Upper lobe of left lung (tissue), 6 donors: ENCODE results near the gene ACOXL. TPM values are rescaled to one million over a fixed set of nuclear protein-coding genes. Genes with fewer than 3 reads are reported as not detected.

Experiments used
- ATAC-seq, 2 donors: fragments of 200-7000 bp; cut with Tn5 transposase; one replicate each; pipeline ENCODE4 v1.9.1; 2022; ENCODE audit warnings: mild to moderate bottlenecking in 2 of 2, moderate library complexity in 2 of 2; ENCODE audit not compliant: low FRiP score in 2 of 2
- DNase-seq, 2 donors: peaks; one replicate each; pipeline ENCODE4 v3.0.0-alpha.2; 2019 to 2020
- H3K27ac ChIP-seq, 4 donors: fragments of 200-600 bp; sonication (generic); one replicate each; pipeline ENCODE4 v1.5.1; 2016 to 2019
- H3K27me3 ChIP-seq, 4 donors: fragments of 200-600 bp; sonication (generic); one replicate each; pipeline ENCODE4 v1.5.1; 2017 to 2019
- H3K36me3 ChIP-seq, 4 donors: fragments of 200-600 bp; sonication (generic); one replicate each; pipeline ENCODE4 v1.5.1; 2016 to 2019
- H3K4me1 ChIP-seq, 4 donors: fragments of 200-600 bp; sonication (generic); one replicate each; pipeline ENCODE4 v1.5.1; 2018 to 2019
- H3K4me3 ChIP-seq, 4 donors: fragments of 200-600 bp; sonication (generic); one replicate each; pipeline ENCODE4 v1.5.1; 2017 to 2019; ENCODE audit warnings: mild to moderate bottlenecking in 2 of 4, moderate library complexity in 1 of 4
- H3K9me3 ChIP-seq, 4 donors: fragments of 200-600 bp; sonication (generic); one replicate each; pipeline ENCODE4 v1.5.1; 2018 to 2019
- EP300 ChIP-seq, 4 donors: sonication (generic); formaldehyde crosslinking; IDR thresholded peaks; one replicate each; pipeline ENCODE4 v1.5.1; 2017; ENCODE audit warnings: antibody characterized with exemption in 4 of 4, control low read depth in 2 of 4
- POLR2A ChIP-seq, 4 donors: fragments of 450-650 bp; IDR thresholded peaks; one replicate each; pipeline ENCODE4 v1.5.1; 2016 to 2017; ENCODE audit warnings: antibody characterized with exemption in 4 of 4, mild to moderate bottlenecking in 2 of 4
- POLR2AphosphoS5 ChIP-seq, 2 donors: sonication (generic); formaldehyde crosslinking; IDR thresholded peaks; one replicate each; pipeline ENCODE4 v1.5.1; 2017; ENCODE audit warnings: antibody characterized with exemption in 2 of 2
- WGBS, 2 donors: methylation state at CpG; one replicate each; pipeline ENCODE4 v1.1.5; 2017 to 2018; 5-methylcytosine and 5-hydroxymethylcytosine counted together
- total RNA-seq, 6 donors: library from RNA; depleted of rRNA in 4 of 6; stranded (reverse); fragments of >200 nt in 4 of 6; gene quantifications; one replicate each; pipeline versions ENCODE4 v1.1.0 to v1.2.1, GENCODE V29; 2016 to 2021
- TF ChIP-seq, protein P1 (sequence below), 6 experiments: fragments of 450-650 bp in 4 of 6; fragments of 200-600 bp in 2 of 6; sonication (generic) in 2 of 6; IDR thresholded peaks; one replicate each; pipeline ENCODE4 v1.5.1; 2016 to 2019; ENCODE audit warnings: antibody characterized with exemption in 6 of 6
- donor health status: DM: no; HTN: no; CAD: no; lungs with moderate emphysema.
- donor health status: DM: no; HTN: yes; CAD: no; lungs with severe emphysema.

The ACOXL gene
- total RNA-seq, 6 donors from 2014 or later: 30.2 to 128 (median 38.0) TPM

DNA sequence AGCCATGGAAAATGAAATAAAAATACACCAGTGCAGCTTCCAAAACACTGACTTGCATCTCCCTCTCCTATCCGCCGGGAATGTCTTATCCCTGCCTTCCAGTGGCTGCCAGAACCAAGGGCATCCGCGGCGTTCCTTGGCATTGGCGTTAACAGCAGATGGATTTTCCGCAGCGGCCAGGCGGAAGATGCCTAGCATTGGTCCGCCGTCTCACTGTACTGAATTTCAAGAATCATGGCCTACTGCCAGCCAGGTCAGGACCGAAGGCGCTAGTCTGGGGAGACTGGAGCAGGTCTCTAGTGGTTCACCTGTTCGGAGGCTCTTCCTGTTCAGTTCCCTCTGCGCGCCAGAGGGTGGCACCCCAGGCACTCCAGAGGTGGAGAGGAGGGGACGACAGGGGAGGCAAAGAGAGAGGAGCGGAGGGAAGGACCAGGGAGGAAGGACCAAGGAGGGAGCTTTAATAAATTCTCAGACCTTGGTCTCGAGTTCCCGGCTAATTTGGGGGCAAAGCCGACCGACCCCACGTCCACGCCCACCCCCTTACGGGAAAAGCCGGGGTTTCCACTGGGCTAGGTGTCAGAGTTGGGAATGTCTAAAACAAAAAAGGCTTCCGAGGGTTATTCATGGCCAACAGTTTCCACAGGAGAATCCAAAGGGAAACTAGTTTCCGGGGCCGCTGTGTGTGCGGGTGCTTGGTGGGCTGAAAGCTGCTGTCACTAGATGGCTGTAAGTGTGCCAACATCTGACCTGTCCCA, 384.6 kb downstream of the ACOXL start:
- DNase-seq (peak; percentile 53 to 73), ATAC-seq (peak; percentile 47 to 60)
- Histone ChIP-seq H3K27me3 (peaks cover 0 to 20% (median 4%) of the 10 kb centered on the region in 4 donors), H3K36me3 (no peaks in the 10 kb centered on the region), H3K27ac (peak overlapping the region in 1 of 4 donors; percentile 14), H3K9me3 (no peaks in the 10 kb centered on the region), H3K4me1 (peaks cover 27 to 47% (median 38%) of the 10 kb centered on the region in 4 donors), H3K4me3 (peak overlapping the region in 3 of 4 donors; percentile 22 to 92 (median 77))
- 17 to 18% methylated on average over 28 to 30 of the region's 30 CpGs for WGBS, 2 donors
- TF ChIP-seq POLR2A (IDR thresholded peaks at IDR 0.05): no peak
- TF ChIP-seq, protein P1, sequence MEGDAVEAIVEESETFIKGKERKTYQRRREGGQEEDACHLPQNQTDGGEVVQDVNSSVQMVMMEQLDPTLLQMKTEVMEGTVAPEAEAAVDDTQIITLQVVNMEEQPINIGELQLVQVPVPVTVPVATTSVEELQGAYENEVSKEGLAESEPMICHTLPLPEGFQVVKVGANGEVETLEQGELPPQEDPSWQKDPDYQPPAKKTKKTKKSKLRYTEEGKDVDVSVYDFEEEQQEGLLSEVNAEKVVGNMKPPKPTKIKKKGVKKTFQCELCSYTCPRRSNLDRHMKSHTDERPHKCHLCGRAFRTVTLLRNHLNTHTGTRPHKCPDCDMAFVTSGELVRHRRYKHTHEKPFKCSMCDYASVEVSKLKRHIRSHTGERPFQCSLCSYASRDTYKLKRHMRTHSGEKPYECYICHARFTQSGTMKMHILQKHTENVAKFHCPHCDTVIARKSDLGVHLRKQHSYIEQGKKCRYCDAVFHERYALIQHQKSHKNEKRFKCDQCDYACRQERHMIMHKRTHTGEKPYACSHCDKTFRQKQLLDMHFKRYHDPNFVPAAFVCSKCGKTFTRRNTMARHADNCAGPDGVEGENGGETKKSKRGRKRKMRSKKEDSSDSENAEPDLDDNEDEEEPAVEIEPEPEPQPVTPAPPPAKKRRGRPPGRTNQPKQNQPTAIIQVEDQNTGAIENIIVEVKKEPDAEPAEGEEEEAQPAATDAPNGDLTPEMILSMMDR (IDR thresholded peaks at IDR 0.05): peak; percentile 74 to 87 (median 79)

DNA sequence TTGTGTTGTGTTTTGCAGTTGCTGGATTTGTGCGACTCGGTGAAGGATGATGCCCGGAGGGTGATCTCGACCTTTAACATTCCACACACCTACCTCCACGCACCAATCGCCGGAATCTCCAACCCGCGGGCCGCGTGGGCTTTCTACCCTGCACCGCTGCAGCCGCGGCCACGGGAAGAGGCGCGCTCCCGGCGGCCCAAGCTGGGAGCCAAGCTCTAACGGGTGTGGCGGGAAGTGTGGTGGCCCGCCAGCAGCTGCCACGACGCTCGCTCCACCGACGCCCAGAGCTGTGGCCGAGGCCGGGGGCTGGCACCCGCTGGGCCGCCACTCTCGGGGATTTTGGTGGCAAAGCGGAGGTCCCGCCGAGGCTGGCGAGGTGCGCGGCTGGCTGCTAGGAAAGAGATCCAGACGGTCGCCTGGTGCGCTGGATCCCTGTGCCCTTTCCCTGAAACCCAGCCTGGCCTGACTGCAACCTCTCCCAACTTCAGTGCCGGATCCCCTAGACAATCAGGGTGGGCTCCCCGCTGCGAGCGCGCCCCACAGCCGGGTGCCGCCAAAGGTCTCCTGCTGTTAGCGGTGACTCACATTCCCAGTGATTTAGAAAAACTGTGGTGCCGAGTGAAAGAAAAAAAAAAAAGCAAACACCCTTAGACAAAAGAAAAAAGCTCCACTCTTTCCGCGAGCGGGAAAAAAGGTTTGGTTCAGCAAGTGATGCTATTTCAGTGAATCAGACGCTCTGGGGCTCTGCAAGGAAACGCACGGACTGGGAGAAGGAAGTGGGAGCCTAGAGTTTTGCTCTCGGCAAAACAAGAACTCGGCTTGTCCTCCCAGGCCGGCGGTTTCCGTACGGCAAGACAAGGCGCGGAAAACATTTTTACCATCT, 385.5 kb downstream of the ACOXL start:
- TF ChIP-seq, protein P1 (IDR thresholded peaks at IDR 0.05): no peak
- peak in 1 of 2 donors; percentile 19 for TF ChIP-seq POLR2AphosphoS5 (IDR thresholded peaks at IDR 0.05)
- WGBS, 2 donors: 41 to 45% methylated on average over 23 to 61 of the region's 64 CpGs
- Histone ChIP-seq H3K36me3 (no peaks in the 10 kb centered on the region), H3K4me1 (peaks cover 27 to 51% (median 40%) of the 10 kb centered on the region in 4 donors), H3K27me3 (peaks cover 0 to 20% (median 4%) of the 10 kb centered on the region in 4 donors), H3K4me3 (peak overlapping the region in 3 of 4 donors; percentile 77 to 92 (median 80)), H3K9me3 (no peaks in the 10 kb centered on the region), H3K27ac (peak overlapping the region in 1 of 4 donors; percentile 14)
- ATAC-seq: no peak
- DNase-seq: peak; percentile 47 to 87

DNA sequence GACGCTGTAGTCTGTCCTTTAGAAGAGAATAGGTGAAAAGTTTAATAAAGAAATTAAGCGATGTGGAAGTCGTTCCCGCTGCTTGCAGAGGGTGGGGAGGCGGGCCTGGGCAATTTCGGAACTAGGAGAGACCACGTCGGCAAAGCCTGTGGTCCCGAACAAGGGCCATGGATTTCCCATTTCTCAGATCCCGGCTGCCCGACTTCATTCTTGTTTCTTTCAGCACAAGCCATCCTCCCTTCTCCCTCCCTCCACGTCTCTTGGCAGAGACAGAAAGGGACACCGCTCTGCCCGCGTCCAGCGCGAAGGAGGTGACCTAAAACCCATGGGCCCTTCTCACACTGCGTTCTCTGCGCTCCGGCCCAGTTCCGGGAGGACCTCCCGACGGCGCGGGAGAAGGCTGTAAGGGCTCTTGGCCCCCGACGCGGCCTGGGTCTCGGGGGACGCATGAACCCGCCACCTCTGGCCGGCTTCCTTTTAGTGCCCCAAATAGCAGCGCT, 386.2 kb downstream of the ACOXL start:
- Histone ChIP-seq H3K4me3 (peak overlapping the region in 3 of 4 donors; percentile 77 to 92 (median 80)), H3K9me3 (no peaks in the 10 kb centered on the region), H3K36me3 (no peaks in the 10 kb centered on the region), H3K4me1 (peaks cover 27 to 55% (median 44%) of the 10 kb centered on the region in 4 donors), H3K27ac (no peak overlapping the region), H3K27me3 (peaks cover 0 to 20% (median 4%) of the 10 kb centered on the region in 4 donors)
- WGBS, 2 donors: 33 to 47% methylated on average over 23 to 31 of the region's 33 CpGs
- no peak for DNase-seq
- TF ChIP-seq POLR2A (IDR thresholded peaks at IDR 0.05) (peak in 1 of 4 donors; percentile 23), POLR2AphosphoS5 (IDR thresholded peaks at IDR 0.05) (no peak)
- TF ChIP-seq, protein P1 (IDR thresholded peaks at IDR 0.05): no peak
- no peak for ATAC-seq

GRCh38 chr2:111118981-111119821, 386.8 kb downstream of the ACOXL start:
- Histone ChIP-seq H3K4me1 (peaks cover 27 to 60% (median 48%) of the 10 kb centered on the region in 4 donors), H3K27me3 (peaks cover 0 to 20% (median 4%) of the 10 kb centered on the region in 4 donors)
- 31 to 47% methylated on average over 29 to 74 of the region's 76 CpGs for WGBS, 2 donors

More at GRCh38 chr2:111118981-111119821, 386.8 kb downstream of the ACOXL start:
- ATAC-seq (no peak), DNase-seq (peak; percentile 31 to 88)
- Histone ChIP-seq H3K27ac (no peak overlapping the region), H3K9me3 (no peaks in the 10 kb centered on the region), H3K36me3 (peaks cover 0 to 6% (median 2%) of the 10 kb centered on the region in 4 donors), H3K4me3 (peak overlapping the region in 3 of 4 donors; percentile 77 to 92 (median 80))
- no peak for TF ChIP-seq POLR2A (IDR thresholded peaks at IDR 0.05)
- TF ChIP-seq EP300 (IDR thresholded peaks at IDR 0.05): no peak
- TF ChIP-seq, protein P1 (IDR thresholded peaks at IDR 0.05): no peak
- no peak for TF ChIP-seq POLR2AphosphoS5 (IDR thresholded peaks at IDR 0.05)
